Trophoblast cell (in vitro differentiated cells and primary cell): Measurements from ENCODE around the gene LPP.

ENCODE experiments used
- DNase-seq, 2 donors: peaks; one replicate each; pipeline ENCODE4 v3.0.0-alpha.2; 2016
- H2AFZ ChIP-seq: 2 replicates; pipeline ENCODE4 v1.6.1; 2013; ENCODE audit warnings: low read length, moderate library complexity, mild to moderate bottlenecking; ENCODE audit not compliant: insufficient read depth, poor library complexity
- H2AK5ac ChIP-seq: 2 replicates; pipeline ENCODE4 v1.6.1; 2013; ENCODE audit warnings: mild to moderate bottlenecking, low read length
- H2BK120ac ChIP-seq: 2 replicates; pipeline ENCODE4 v1.6.1; 2013; ENCODE audit warnings: low read length, mild to moderate bottlenecking, moderate library complexity; ENCODE audit not compliant: insufficient read depth, poor library complexity
- H2BK12ac ChIP-seq: 2 replicates; pipeline ENCODE4 v1.6.1; 2013; ENCODE audit warnings: mild to moderate bottlenecking, low read length, moderate library complexity
- H2BK5ac ChIP-seq: 2 replicates; pipeline ENCODE4 v1.6.1; 2013; ENCODE audit warnings: low read length, low read depth, moderate library complexity, mild to moderate bottlenecking; ENCODE audit not compliant: poor library complexity
- H3K14ac ChIP-seq: 2 replicates; pipeline ENCODE4 v1.6.1; 2013; ENCODE audit warnings: mild to moderate bottlenecking, low read length
- H3K18ac ChIP-seq: 2 replicates; pipeline ENCODE4 v1.6.1; 2013; ENCODE audit warnings: mild to moderate bottlenecking, low read length
- H3K23ac ChIP-seq: 2 replicates; pipeline ENCODE4 v1.6.1; 2013; ENCODE audit warnings: low read length
- H3K27ac ChIP-seq: 2 replicates; pipeline ENCODE4 v1.5.1; 2013; ENCODE audit warnings: low read depth, mild to moderate bottlenecking, inconsistent platforms, low read length, moderate library complexity
- H3K27me3 ChIP-seq: 2 replicates; pipeline ENCODE4 v1.6.1; 2013; ENCODE audit warnings: inconsistent platforms, mild to moderate bottlenecking, low read length, moderate library complexity; ENCODE audit not compliant: insufficient read depth
- H3K36me3 ChIP-seq, 2 experiments: 1 replicate in 1 of 2; 2 replicates in 1 of 2; pipeline ENCODE4 v1.6.1; 2013; ENCODE audit warnings: low read length in 2 of 2, mild to moderate bottlenecking in 2 of 2, moderate library complexity in 1 of 2; ENCODE audit not compliant: insufficient read depth in 2 of 2, control insufficient read depth in 1 of 2
- H3K4ac ChIP-seq: 2 replicates; pipeline ENCODE4 v1.6.1; 2013; ENCODE audit warnings: low read depth, mild to moderate bottlenecking, low read length, moderate library complexity
- H3K4me1 ChIP-seq, 2 experiments: 1 replicate in 1 of 2; 2 replicates in 1 of 2; pipeline ENCODE4 v1.6.1; 2013; ENCODE audit warnings: low read length in 2 of 2, mild to moderate bottlenecking in 2 of 2, moderate library complexity in 1 of 2; ENCODE audit not compliant: insufficient read depth in 2 of 2, control insufficient read depth in 1 of 2
- H3K4me2 ChIP-seq: 2 replicates; pipeline ENCODE4 v1.6.1; 2013; ENCODE audit warnings: inconsistent platforms, mild to moderate bottlenecking, low read length, moderate library complexity
- H3K4me3 ChIP-seq: 2 replicates; pipeline ENCODE4 v1.5.1; 2013; ENCODE audit warnings: mild to moderate bottlenecking, low read depth, low read length, inconsistent platforms
- H3K79me1 ChIP-seq: one replicate; pipeline ENCODE4 v1.6.1; 2013; ENCODE audit warnings: low read length
- H3K79me2 ChIP-seq: 2 replicates; pipeline ENCODE4 v1.6.1; 2013; ENCODE audit warnings: low read length, mild to moderate bottlenecking; ENCODE audit not compliant: control insufficient read depth, insufficient read depth, poor library complexity
- H3K9ac ChIP-seq: 2 replicates; pipeline ENCODE4 v1.6.1; 2013; ENCODE audit warnings: mild to moderate bottlenecking, low read length
- H3K9me3 ChIP-seq: 2 replicates; pipeline ENCODE4 v1.6.1; 2013; ENCODE audit warnings: low read depth, mild to moderate bottlenecking, control low read depth, inconsistent platforms, low read length; ENCODE audit not compliant: insufficient read depth
- H4K12ac ChIP-seq: 2 replicates; pipeline ENCODE4 v1.6.1; 2013; ENCODE audit warnings: low read depth, mild to moderate bottlenecking, low read length, moderate library complexity
- H4K8ac ChIP-seq: 2 replicates; pipeline ENCODE4 v1.6.1; 2013; ENCODE audit warnings: low read depth, mild to moderate bottlenecking, low read length, moderate library complexity
- H4K91ac ChIP-seq: one replicate; pipeline ENCODE4 v1.6.1; 2013; ENCODE audit warnings: low read depth, mild to moderate bottlenecking, low read length, moderate library complexity
- WGBS: extraction: QIAGEN DNeasy Blood & Tissue Kit; methylation state at CpG from one replicate; pipeline ENCODE4 v1.1.7; 2013; ENCODE audit warnings: missing lambda C conversion rate; ENCODE audit not compliant: insufficient read length, insufficient coverage; ENCODE audit errors: extremely low coverage; 5-methylcytosine and 5-hydroxymethylcytosine counted together

LPP gene

DNA sequence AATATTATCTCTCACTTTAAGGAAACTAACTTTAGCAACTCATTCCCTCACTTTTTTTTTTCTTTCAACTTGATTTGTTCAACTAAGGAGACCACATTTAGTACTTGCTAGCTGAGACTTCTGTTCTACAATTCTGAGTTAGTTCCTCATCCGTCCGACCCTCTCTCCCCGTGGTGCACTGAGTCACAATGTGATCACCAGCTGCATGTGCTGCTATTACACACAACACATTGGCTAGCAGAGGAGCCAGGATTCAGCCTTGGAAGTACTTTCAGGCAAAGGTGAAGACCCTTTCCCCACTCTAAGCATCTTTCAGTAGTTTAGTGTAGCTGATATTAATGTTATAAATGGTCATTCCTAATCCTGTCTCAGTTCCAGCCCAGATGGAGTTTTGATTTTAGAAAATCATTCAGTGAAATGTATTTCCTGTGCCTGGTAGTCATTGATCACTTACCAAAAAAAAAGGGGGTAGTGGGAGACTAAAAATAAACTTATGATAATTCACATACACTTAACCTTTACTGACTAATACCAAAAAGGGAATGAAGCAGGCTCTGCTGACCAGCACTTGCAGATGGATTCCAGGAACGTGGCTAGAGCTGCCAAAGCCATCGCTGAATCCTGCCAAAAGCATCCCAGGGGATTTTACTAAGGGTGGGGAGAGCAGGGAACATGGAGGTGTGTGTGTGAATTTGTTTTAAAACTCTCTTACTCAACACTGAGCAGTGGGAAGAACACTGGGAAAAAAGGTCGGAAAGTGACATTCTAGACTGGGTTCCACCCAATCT, 424.8 kb downstream of the LPP start:
- no peak overlapping the region for H2AFZ ChIP-seq
- H3K36me3 ChIP-seq = peaks cover 0 to 1% of the 10 kb centered on the region in 2 experiments
- H2BK5ac ChIP-seq = no peak overlapping the region
- no peak overlapping the region for H3K4ac ChIP-seq
- H3K4me1 ChIP-seq = peaks cover 0 to 2% of the 10 kb centered on the region in 2 experiments
- no peak overlapping the region for H3K14ac ChIP-seq
- no peak overlapping the region for H2AK5ac ChIP-seq
- no peak overlapping the region for H4K12ac ChIP-seq
- H2BK12ac ChIP-seq = no peak overlapping the region
- no peaks in the 10 kb centered on the region for H3K79me1 ChIP-seq
- no peaks in the 10 kb centered on the region for H3K27me3 ChIP-seq
- no peak overlapping the region for H4K91ac ChIP-seq
- no peak overlapping the region for H3K18ac ChIP-seq
- no peaks in the 10 kb centered on the region for H3K79me2 ChIP-seq
- no peak overlapping the region for H4K8ac ChIP-seq
- no peak overlapping the region for H3K27ac ChIP-seq
- DNase-seq = peak in 1 of 2 donors; percentile 29
- no peak overlapping the region for H2BK120ac ChIP-seq
- H3K9ac ChIP-seq = no peak overlapping the region
- no peaks in the 10 kb centered on the region for H3K9me3 ChIP-seq
- H3K4me3 ChIP-seq = no peak overlapping the region
- no peak overlapping the region for H3K23ac ChIP-seq
- no CpG with 5 or more reads among the region's 6 CpGs for WGBS
- H3K4me2 ChIP-seq = no peak overlapping the region

DNA sequence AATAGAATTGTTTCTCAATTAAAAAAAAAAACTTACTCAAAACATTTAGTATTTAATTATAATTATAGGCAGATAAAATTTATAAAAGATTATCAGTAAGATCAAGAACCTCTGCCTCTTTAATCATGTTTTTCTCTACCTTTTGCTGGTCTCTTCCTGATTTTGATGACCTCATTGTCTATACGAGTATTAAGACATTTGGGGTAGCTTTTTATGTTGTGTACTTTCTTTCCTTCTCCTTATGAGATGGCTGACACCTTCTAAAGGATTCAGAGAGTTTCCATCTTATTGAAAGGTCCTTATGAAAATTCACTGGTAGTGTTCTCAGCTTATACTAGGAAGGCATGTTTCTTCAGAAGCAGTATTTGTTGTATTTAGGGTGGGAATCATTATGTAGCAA, 426.3 kb downstream of the LPP start:
- no CpG with 5 or more reads among the region's 1 CpG for WGBS
- H2AK5ac ChIP-seq = no peak overlapping the region
- no peak overlapping the region for H3K4me3 ChIP-seq
- H3K23ac ChIP-seq = no peak overlapping the region
- H3K79me1 ChIP-seq = no peaks in the 10 kb centered on the region
- DNase-seq = no peak
- no peak overlapping the region for H3K14ac ChIP-seq
- no peak overlapping the region for H2AFZ ChIP-seq
- H3K27ac ChIP-seq = no peak overlapping the region
- H3K4me2 ChIP-seq = no peak overlapping the region
- no peaks in the 10 kb centered on the region for H3K27me3 ChIP-seq
- H3K4ac ChIP-seq = no peak overlapping the region
- peaks cover 0 to 1% of the 10 kb centered on the region in 2 experiments for H3K36me3 ChIP-seq
- no peak overlapping the region for H2BK12ac ChIP-seq
- no peaks in the 10 kb centered on the region for H3K79me2 ChIP-seq
- H3K18ac ChIP-seq = no peak overlapping the region
- no peak overlapping the region for H4K12ac ChIP-seq
- H3K9ac ChIP-seq = no peak overlapping the region
- no peak overlapping the region for H4K91ac ChIP-seq
- no peak overlapping the region for H2BK120ac ChIP-seq
- no peak overlapping the region for H2BK5ac ChIP-seq
- H4K8ac ChIP-seq = no peak overlapping the region
- H3K9me3 ChIP-seq = no peaks in the 10 kb centered on the region
- H3K4me1 ChIP-seq = peaks cover 0 to 3% of the 10 kb centered on the region in 2 experiments

DNA sequence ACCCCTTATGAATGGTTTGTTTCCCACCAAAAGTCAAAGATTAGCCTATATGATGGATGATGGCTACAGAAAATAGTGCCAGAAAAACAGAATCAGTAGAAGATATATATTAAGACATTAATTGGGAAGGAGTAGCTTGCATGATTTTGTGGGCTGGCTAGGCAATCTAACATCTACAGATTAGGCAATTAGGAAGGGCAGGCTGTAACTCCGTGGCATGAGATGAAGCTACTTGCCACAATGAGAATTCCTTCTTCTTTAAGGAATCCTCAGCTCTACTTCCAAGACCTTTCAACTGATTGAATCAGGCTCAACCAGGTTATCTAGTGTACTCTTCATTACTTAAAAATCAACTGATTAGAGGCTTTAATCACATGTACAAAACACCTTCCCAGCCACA, 426.7 kb downstream of the LPP start:
- Histone ChIP-seq H3K18ac (no peak overlapping the region), H3K27me3 (no peaks in the 10 kb centered on the region), H4K8ac (no peak overlapping the region), H3K4me2 (no peak overlapping the region), H2BK120ac (no peak overlapping the region), H3K79me2 (no peaks in the 10 kb centered on the region), H4K12ac (no peak overlapping the region), H3K4me1 (peaks cover 0 to 3% of the 10 kb centered on the region in 2 experiments), H3K4me3 (no peak overlapping the region), H3K9ac (no peak overlapping the region), H2AK5ac (no peak overlapping the region), H3K23ac (no peak overlapping the region), H3K9me3 (no peaks in the 10 kb centered on the region), H3K14ac (no peak overlapping the region), H3K27ac (no peak overlapping the region), H3K36me3 (peaks cover 0 to 1% of the 10 kb centered on the region in 2 experiments), H3K4ac (no peak overlapping the region), H2AFZ (no peak overlapping the region), H4K91ac (no peak overlapping the region), H3K79me1 (no peaks in the 10 kb centered on the region), H2BK5ac (no peak overlapping the region), H2BK12ac (no peak overlapping the region)
- WGBS = no CpG with 5 or more reads among the region's 1 CpG
- DNase-seq = no peak

- no peak for DNase-seq
- Histone ChIP-seq H4K91ac (no peak overlapping the region), H2BK12ac (no peak overlapping the region), H3K4me3 (no peak overlapping the region), H3K4ac (no peak overlapping the region), H3K14ac (no peak overlapping the region), H3K79me1 (no peaks in the 10 kb centered on the region), H4K12ac (no peak overlapping the region), H3K9ac (no peak overlapping the region), H4K8ac (no peak overlapping the region), H3K4me2 (no peak overlapping the region), H2BK120ac (no peak overlapping the region), H2AFZ (no peak overlapping the region), H3K9me3 (no peaks in the 10 kb centered on the region), H3K27ac (no peak overlapping the region), H3K23ac (no peak overlapping the region), H3K36me3 (peaks cover 0 to 1% of the 10 kb centered on the region in 2 experiments), H3K79me2 (no peaks in the 10 kb centered on the region), H3K4me1 (peaks cover 0 to 3% of the 10 kb centered on the region in 2 experiments), H3K18ac (no peak overlapping the region), H2BK5ac (no peak overlapping the region), H2AK5ac (no peak overlapping the region), H3K27me3 (no peaks in the 10 kb centered on the region)
- 100% methylated on average over 3 of the region's 4 CpGs for WGBS
Observed at GRCh38 chr3:188581365-188581764, 427.4 kb downstream of the LPP start.
